Activated naive CD8-positive, alpha-beta T cell treated with anti-CD3 and anti-CD28 coated beads, Interleukin-2, amount 10 ng/mL, durations not matched to agents 7 days and 5 days (primary cell): ENCODE results near the gene GMPS. TPM values are rescaled to one million over a fixed set of nuclear protein-coding genes. Genes with fewer than 3 reads are reported as not detected.

Experiments used
- total RNA-seq, 2 experiments: library from RNA; stranded (reverse); gene quantifications; one replicate each; pipeline ENCODE4 v1.2.3, GENCODE V29; 2021

Gene GMPS
- total RNA-seq, 2 experiments from 2014 or later, result 84.0 to 86.8 TPM

Other genes starting within 250 kb of the GMPS start
- 1 to 10 TPM; 3.8 to 5.1 TPM for gene PLCH1, start 125.6 kb upstream of the GMPS start, total RNA-seq
- gene C3orf33, start 64.4 kb upstream of the GMPS start, total RNA-seq, result 1 to 10 TPM; 2.1 to 2.2 TPM
- gene SLC33A1, start 16.2 kb upstream of the GMPS start, total RNA-seq, result 10 to 100 TPM; 26.4 to 27.3 TPM
- gene KCNAB1, start 249.9 kb downstream of the GMPS start, total RNA-seq, result under 1 TPM in 1 of 2 experiments, not detected in 1; 0.09 TPM